ENCODE measurements around the gene TDP1.

DNA sequence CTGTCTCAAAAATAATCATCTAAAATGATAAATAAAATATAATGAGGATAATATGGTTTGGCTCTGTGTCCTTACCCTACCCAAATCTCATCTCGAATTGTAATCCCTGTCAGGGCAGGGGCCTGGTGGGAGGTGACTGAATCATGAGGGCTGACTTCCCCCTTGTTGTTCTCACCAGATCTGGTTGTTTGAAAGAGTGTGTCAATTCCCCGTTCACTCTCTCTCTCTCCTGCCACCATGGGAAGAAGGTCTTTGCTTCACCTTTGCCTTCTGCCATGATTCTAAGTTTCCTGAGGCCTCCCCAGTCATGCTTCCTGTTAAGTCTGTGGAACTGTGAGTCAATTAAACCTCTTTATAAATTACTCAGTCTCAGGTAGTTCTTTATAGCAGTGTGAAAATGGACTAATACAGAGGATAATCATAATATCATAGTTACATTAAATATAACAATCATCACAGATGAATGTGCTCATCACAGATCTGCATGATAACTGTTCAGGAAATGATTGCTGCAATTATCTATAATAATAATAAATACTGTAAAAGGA, 13.8 kb upstream of the TDP1 start:
- TF ChIP-seq, protein P1, sequence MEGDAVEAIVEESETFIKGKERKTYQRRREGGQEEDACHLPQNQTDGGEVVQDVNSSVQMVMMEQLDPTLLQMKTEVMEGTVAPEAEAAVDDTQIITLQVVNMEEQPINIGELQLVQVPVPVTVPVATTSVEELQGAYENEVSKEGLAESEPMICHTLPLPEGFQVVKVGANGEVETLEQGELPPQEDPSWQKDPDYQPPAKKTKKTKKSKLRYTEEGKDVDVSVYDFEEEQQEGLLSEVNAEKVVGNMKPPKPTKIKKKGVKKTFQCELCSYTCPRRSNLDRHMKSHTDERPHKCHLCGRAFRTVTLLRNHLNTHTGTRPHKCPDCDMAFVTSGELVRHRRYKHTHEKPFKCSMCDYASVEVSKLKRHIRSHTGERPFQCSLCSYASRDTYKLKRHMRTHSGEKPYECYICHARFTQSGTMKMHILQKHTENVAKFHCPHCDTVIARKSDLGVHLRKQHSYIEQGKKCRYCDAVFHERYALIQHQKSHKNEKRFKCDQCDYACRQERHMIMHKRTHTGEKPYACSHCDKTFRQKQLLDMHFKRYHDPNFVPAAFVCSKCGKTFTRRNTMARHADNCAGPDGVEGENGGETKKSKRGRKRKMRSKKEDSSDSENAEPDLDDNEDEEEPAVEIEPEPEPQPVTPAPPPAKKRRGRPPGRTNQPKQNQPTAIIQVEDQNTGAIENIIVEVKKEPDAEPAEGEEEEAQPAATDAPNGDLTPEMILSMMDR (IDR thresholded peaks at IDR 0.05) = no peak
- TF ChIP-seq POLR2A (IDR thresholded peaks at IDR 0.05) = no peak

All from vagina (tissue), 2 donors.